Neural crest cell (in vitro differentiated cells): ENCODE data around the gene DVL1. TPM values are rescaled to one million over a fixed set of nuclear protein-coding genes. Genes with fewer than 3 reads are reported as not detected.
A peak's percentile ranks its signal among the peaks of the same experiment; 100 is the strongest.

ENCODE experiments used
- DNase-seq: peaks from one replicate; pipeline ENCODE4 v3.0.0; 2021; ENCODE audit warnings: low read depth, mixed read lengths, low spot score
- H3K27ac Mint-ChIP-seq: one replicate; pipeline ENCODE4 v1.8.0; 2021; ENCODE audit warnings: mild to moderate bottlenecking, mixed read lengths; ENCODE audit not compliant: unreplicated experiment
- H3K27me3 Mint-ChIP-seq: 2 replicates; pipeline ENCODE4 v1.8.0; 2021; ENCODE audit warnings: low read depth, mild to moderate bottlenecking, mixed read lengths
- H3K36me3 Mint-ChIP-seq: 2 replicates; pipeline ENCODE4 v1.8.0; 2021; ENCODE audit warnings: low read depth, mild to moderate bottlenecking, mixed read lengths
- H3K4me1 Mint-ChIP-seq: 2 replicates; pipeline ENCODE4 v1.8.0; 2021; ENCODE audit warnings: mixed read lengths
- H3K4me3 Mint-ChIP-seq: one replicate; pipeline ENCODE4 v1.8.0; 2021; ENCODE audit warnings: mild to moderate bottlenecking, mixed read lengths
- H3K9me3 Mint-ChIP-seq: 2 replicates; pipeline ENCODE4 v1.8.0; 2021; ENCODE audit warnings: mixed read lengths
- total RNA-seq: library from RNA; stranded (reverse); gene quantifications from 2 replicates; pipeline ENCODE4 v1.2.1, GENCODE V29; 2021
- TF ChIP-seq, protein P1 (sequence below): fragments of 200-600 bp; sonication (generic); conservative IDR thresholded peaks from 2 replicates; pipeline ENCODE4 v1.5.0; 2021; ENCODE audit warnings: antibody characterized with exemption, mild to moderate bottlenecking

DVL1 gene
- total RNA-seq, 1 donor from 2014 or later, result 63.4 TPM

DNA sequence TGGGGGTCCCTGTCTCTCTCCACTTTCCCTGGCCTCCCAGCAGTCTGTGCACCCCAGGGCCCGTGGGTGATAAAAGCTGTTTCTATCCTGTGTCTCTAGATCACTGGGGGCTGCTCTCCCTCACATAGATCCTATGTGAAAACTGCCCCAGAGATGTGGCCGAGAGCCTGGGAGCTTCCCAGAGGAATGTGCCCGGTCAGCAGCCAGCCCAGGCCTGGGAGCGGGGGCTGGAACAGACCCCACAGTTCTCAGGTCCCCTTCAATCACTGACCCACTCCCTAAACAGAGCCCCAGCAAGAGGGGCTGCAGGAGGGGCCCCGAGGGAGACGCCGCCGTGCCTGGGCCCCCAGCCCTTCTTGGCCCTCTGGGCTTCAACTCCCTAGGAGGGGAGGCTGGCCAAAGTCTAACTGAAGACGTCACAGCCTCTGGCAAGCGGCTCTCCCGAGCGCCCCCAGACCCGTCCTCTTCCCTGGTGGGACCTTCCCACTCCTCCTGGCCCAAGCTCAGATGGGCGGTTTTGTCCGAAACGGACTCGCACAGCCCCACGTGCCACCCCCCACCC, 8.7 kb upstream of the DVL1 start:
- peak overlapping the region; percentile 78 for H3K4me3 Mint-ChIP-seq
- no peak for DNase-seq
- peaks cover 37% of the 10 kb centered on the region for H3K4me1 Mint-ChIP-seq
- H3K27ac Mint-ChIP-seq, result peak overlapping the region; percentile 50
- TF ChIP-seq, protein P1, sequence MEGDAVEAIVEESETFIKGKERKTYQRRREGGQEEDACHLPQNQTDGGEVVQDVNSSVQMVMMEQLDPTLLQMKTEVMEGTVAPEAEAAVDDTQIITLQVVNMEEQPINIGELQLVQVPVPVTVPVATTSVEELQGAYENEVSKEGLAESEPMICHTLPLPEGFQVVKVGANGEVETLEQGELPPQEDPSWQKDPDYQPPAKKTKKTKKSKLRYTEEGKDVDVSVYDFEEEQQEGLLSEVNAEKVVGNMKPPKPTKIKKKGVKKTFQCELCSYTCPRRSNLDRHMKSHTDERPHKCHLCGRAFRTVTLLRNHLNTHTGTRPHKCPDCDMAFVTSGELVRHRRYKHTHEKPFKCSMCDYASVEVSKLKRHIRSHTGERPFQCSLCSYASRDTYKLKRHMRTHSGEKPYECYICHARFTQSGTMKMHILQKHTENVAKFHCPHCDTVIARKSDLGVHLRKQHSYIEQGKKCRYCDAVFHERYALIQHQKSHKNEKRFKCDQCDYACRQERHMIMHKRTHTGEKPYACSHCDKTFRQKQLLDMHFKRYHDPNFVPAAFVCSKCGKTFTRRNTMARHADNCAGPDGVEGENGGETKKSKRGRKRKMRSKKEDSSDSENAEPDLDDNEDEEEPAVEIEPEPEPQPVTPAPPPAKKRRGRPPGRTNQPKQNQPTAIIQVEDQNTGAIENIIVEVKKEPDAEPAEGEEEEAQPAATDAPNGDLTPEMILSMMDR, result no peak
- H3K36me3 Mint-ChIP-seq, result no peaks in the 10 kb centered on the region
- no peaks in the 10 kb centered on the region for H3K9me3 Mint-ChIP-seq
- peaks cover 38% of the 10 kb centered on the region for H3K27me3 Mint-ChIP-seq

DNA sequence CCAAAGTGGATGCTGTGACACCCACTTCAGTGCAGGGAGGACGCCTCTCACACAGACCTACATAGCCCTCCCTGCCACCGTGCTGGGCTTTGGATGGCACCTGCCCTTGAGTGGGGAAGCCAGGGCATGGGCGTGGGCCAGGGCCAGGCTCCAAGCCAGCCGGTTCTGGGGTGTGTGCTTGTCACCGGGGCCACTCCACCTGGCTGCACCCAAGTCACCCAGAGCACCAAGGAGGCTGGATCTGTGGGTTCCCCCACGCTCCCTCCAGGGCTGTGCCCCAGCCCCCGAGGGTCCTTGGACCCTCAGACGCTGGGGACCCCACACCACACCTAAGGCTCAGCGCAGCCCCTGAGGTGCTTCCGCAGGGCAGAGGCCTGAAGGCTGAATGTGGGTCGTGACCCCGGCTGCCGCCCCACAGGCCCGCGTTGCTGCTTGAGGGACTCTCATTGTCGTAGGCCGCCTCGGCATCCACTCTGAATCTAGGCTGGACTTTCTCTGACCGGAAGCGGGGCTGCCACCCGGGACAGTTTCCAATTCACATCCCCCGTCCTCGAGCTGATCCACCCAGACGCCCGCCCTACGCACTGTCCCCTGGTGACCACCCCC, 7.7 kb upstream of the DVL1 start:
- DNase-seq, result no peak
- Mint-ChIP-seq H3K27me3 (peaks cover 45% of the 10 kb centered on the region), H3K36me3 (no peaks in the 10 kb centered on the region), H3K27ac (no peak overlapping the region), H3K4me1 (peaks cover 40% of the 10 kb centered on the region), H3K9me3 (no peaks in the 10 kb centered on the region), H3K4me3 (peak overlapping the region; percentile 78)
- TF ChIP-seq, protein P1, result no peak

GRCh38 chr1:1356166-1356795, 7.1 kb upstream of the DVL1 start:
- H3K4me1 Mint-ChIP-seq, result peaks cover 38% of the 10 kb centered on the region
- H3K36me3 Mint-ChIP-seq, result no peaks in the 10 kb centered on the region
- H3K9me3 Mint-ChIP-seq, result no peaks in the 10 kb centered on the region

GRCh38 chr1:1355416-1355815, 6.2 kb upstream of the DVL1 start:
- no peaks in the 10 kb centered on the region for H3K9me3 Mint-ChIP-seq
- H3K27ac Mint-ChIP-seq, result no peak overlapping the region

More at GRCh38 chr1:1356166-1356795, 7.1 kb upstream of the DVL1 start:
- Mint-ChIP-seq H3K27ac (no peak overlapping the region), H3K27me3 (peaks cover 45% of the 10 kb centered on the region), H3K4me3 (no peak overlapping the region)
- TF ChIP-seq, protein P1, result no peak
- DNase-seq, result no peak

More at GRCh38 chr1:1355416-1355815, 6.2 kb upstream of the DVL1 start:
- H3K4me1 Mint-ChIP-seq, result peaks cover 30% of the 10 kb centered on the region
- no peaks in the 10 kb centered on the region for H3K36me3 Mint-ChIP-seq
- TF ChIP-seq, protein P1, result no peak
- no peak for DNase-seq
- no peak overlapping the region for H3K4me3 Mint-ChIP-seq
- H3K27me3 Mint-ChIP-seq, result peaks cover 42% of the 10 kb centered on the region
